ENCODE data around the gene ARPC1B. TPM values are rescaled to one million over a fixed set of nuclear protein-coding genes. Genes with fewer than 3 reads are reported as not detected.

ARPC1B gene
- total and polyA plus RNA-seq, 9 of the 15 experiments (the other 6 are each of a cell fraction or from before 2014, with no cell fraction given), result 6.7 to 357 (median 211) TPM

- intact Hi-C loops (cut with micrococcal nuclease), result loop anchor here (2.0 kb wide), 1 partner anchor 35 kb away; the partner anchor contains the start of genes BUD31 and PDAP1
- Histone ChIP-seq H3K79me2 (ENCODE audit: control insufficient read depth, insufficient read depth, low read length) (peaks cover 35% of the 10 kb centered on the region), H3K9ac (ENCODE audit: insufficient read depth in 1 of 2, low read depth in 2 of 2, low read length in 2 of 2) (peak overlapping the region; percentile 79 to 83), H3K9me3 (replicated peaks; ENCODE audit: control insufficient read depth, insufficient read depth, low read depth, low read length) (no peaks in the 10 kb centered on the region), H4K20me1 (replicated peaks; ENCODE audit: control insufficient read depth, insufficient read depth, low read length) (no peaks in the 10 kb centered on the region; the same call in 1 of the 2 replicates), H2AFZ (ENCODE audit: low read depth, low read length) (peak overlapping the region; percentile 95), H3K9me1 (ENCODE audit: control insufficient read depth, insufficient read depth, low read length) (no peaks in the 10 kb centered on the region), H3K27me3 (ENCODE audit: control insufficient read depth in 2 of 2, insufficient read depth in 2 of 2, low read length in 2 of 2) (no peaks in the 10 kb centered on the region), H3K4me3 (peak overlapping the region; percentile 94), H3K27ac (ENCODE audit: extremely low read depth, low read depth, low read length) (0 out of 3 replicates have a peak overlapping the region, but pooled peaks have one; percentile 74), H3K36me3 (ENCODE audit: control insufficient read depth, insufficient read depth, low read length) (peaks cover 23% of the 10 kb centered on the region; the same call in 2 of the 3 replicates), H3K4me2 (ENCODE audit: insufficient read depth, low read length) (peak overlapping the region; percentile 81), H3K4me1 (replicated peaks in 1 of 2; ENCODE audit: control insufficient read depth in 2 of 2, insufficient read depth in 2 of 2, low read length in 2 of 2) (peaks cover 28 to 60% of the 10 kb centered on the region in 2 experiments)
- ATAC-seq (no peak), DNase-seq (ENCODE audit: extremely low read depth in 1 of 4, low spot score in 3 of 4) (no peak), FAIRE-seq (no peak)
- 75% methylated on average over 36 of the region's 41 CpGs for WGBS (ENCODE audit: insufficient coverage, low coverage, missing lambda C conversion rate)
- ChIA-PET CTCF (ENCODE audit: low intra/inter-chr PET ratio) (no interaction called here), POLR2A (interaction anchor here (0.6 to 1.0 kb wide), 6 partner anchors 10 to 46 kb away, joined by 3 to 4 read pairs (median 4); no protein-coding TSS in a partner anchor)
- in situ Hi-C loops (cut with MboI), result no loop called here
- TF ChIP-seq SREBF1 (IDR thresholded peaks at IDR 0.05; ENCODE audit: borderline replicate concordance, low read depth, low read length), result no peak
- no peak for TF ChIP-seq NFIC (IDR thresholded peaks at IDR 0.05)
- 0 out of 2 replicates have a peak, but pooled peaks have one; percentile 45 for TF ChIP-seq ZNF212 (CRISPR knock-in tag; IDR thresholded peaks at IDR 0.05)
- TF ChIP-seq ZBTB33 (CRISPR knock-in tag; IDR thresholded peaks at IDR 0.05), result peak; percentile 82
- TF ChIP-seq MBD1 (CRISPR knock-in tag; IDR thresholded peaks at IDR 0.05), result peak; percentile 89; the same call in 1 of the 2 replicates
- TF ChIP-seq THRAP3 (IDR thresholded peaks at IDR 0.05; ENCODE audit: borderline replicate concordance), result peak; percentile 59; the same call in 1 of the 2 replicates
- peak in 1 of 2 experiments; percentile 83; a peak in 2 of 4 replicates for TF ChIP-seq MLLT1 (IDR thresholded peaks at IDR 0.05)
- 0 out of 2 replicates have a peak, but pooled peaks have one; percentile 37 for TF ChIP-seq ZNF766 (CRISPR knock-in tag; conservative IDR thresholded peaks at IDR 0.05)
- TSS peak; percentile 63 for BruUV-seq (replicated peaks)
Measured at GRCh38 chr7:99373091-99374066, 1.2 kb upstream of the ARPC1B start.

All from K562 (cell line).